Subcutaneous abdominal adipose tissue (tissue), 5 donors: ENCODE results near the gene DDX23.

Source experiments
- H3K27ac ChIP-seq: one replicate; pipeline ENCODE4 v1.7.0; 2013; ENCODE audit warnings: low read depth, mild to moderate bottlenecking, inconsistent platforms, low read length, moderate library complexity
- H3K27me3 ChIP-seq, 5 donors: one replicate each; pipeline ENCODE4 v1.7.0; 2013; ENCODE audit warnings: low read length in 5 of 5, inconsistent platforms in 1 of 5; ENCODE audit not compliant: control insufficient read depth in 5 of 5, insufficient read depth in 4 of 5
- H3K36me3 ChIP-seq, 5 donors: one replicate each; pipeline ENCODE4 v1.7.0; 2013; ENCODE audit warnings: low read length in 5 of 5; ENCODE audit not compliant: control insufficient read depth in 5 of 5, insufficient read depth in 5 of 5
- H3K4me1 ChIP-seq, 5 donors: one replicate each; pipeline ENCODE4 v1.7.0; 2013; ENCODE audit warnings: low read length in 5 of 5, mild to moderate bottlenecking in 3 of 5, moderate library complexity in 1 of 5; ENCODE audit not compliant: control insufficient read depth in 5 of 5, insufficient read depth in 5 of 5
- H3K4me3 ChIP-seq, 5 donors: one replicate each; pipeline ENCODE4 v1.7.0; 2013; ENCODE audit warnings: low read length in 5 of 5, low read depth in 1 of 5
- H3K9ac ChIP-seq, 5 donors: one replicate each; pipeline ENCODE4 v1.7.0; 2013; ENCODE audit warnings: low read length in 5 of 5, mild to moderate bottlenecking in 4 of 5, moderate library complexity in 3 of 5
- H3K9me3 ChIP-seq, 5 donors: one replicate each; pipeline ENCODE4 v1.7.0; 2013; ENCODE audit warnings: low read length in 5 of 5; ENCODE audit not compliant: control insufficient read depth in 5 of 5
- donor health status: healthy.
- donor health status: healthy.
- donor health status: healthy.
- donor health status: healthy.
- donor health status: healthy.

The DDX23 gene

GRCh38 chr12:48780381-48781025, 71.5 kb downstream of the DDX23 start:
- no peaks in the 10 kb centered on the region for H3K27me3 ChIP-seq
- H3K9ac ChIP-seq, result peak overlapping the region in 3 of 5 donors; percentile 53 to 72 (median 56)
- H3K4me3 ChIP-seq, result peak overlapping the region in 2 of 5 donors; percentile 16 to 23
- H3K27ac ChIP-seq, result peak overlapping the region; percentile 63
- H3K4me1 ChIP-seq, result peaks cover 0 to 77% (median 46%) of the 10 kb centered on the region in 5 donors
- H3K36me3 ChIP-seq, result peaks cover 0 to 46% (median 40%) of the 10 kb centered on the region in 5 donors
- no peaks in the 10 kb centered on the region for H3K9me3 ChIP-seq

- Histone ChIP-seq H3K4me1 (peaks cover 0 to 80% (median 45%) of the 10 kb centered on the region in 5 donors), H3K9me3 (no peaks in the 10 kb centered on the region), H3K4me3 (no peak overlapping the region), H3K27ac (peak overlapping the region; percentile 63), H3K36me3 (peaks cover 0 to 52% (median 47%) of the 10 kb centered on the region in 5 donors), H3K27me3 (no peaks in the 10 kb centered on the region), H3K9ac (peak overlapping the region in 4 of 5 donors; percentile 16 to 72 (median 54))
Observed at GRCh38 chr12:48779869-48780268, 72.1 kb downstream of the DDX23 start.
